Stimulated activated CD4-positive, alpha-beta T cell treated with anti-CD3 and anti-CD28 coated beads, TNF-alpha, amount 100 ng/mL, for 48 hours (primary cell): ENCODE measurements around the gene ADORA1.

ENCODE experiments used
- DNase-seq, 3 donors: peaks; one replicate each; pipeline ENCODE4 v3.0.0-alpha.2; 2020; ENCODE audit warnings: low read depth in 3 of 3

The ADORA1 gene

DNA sequence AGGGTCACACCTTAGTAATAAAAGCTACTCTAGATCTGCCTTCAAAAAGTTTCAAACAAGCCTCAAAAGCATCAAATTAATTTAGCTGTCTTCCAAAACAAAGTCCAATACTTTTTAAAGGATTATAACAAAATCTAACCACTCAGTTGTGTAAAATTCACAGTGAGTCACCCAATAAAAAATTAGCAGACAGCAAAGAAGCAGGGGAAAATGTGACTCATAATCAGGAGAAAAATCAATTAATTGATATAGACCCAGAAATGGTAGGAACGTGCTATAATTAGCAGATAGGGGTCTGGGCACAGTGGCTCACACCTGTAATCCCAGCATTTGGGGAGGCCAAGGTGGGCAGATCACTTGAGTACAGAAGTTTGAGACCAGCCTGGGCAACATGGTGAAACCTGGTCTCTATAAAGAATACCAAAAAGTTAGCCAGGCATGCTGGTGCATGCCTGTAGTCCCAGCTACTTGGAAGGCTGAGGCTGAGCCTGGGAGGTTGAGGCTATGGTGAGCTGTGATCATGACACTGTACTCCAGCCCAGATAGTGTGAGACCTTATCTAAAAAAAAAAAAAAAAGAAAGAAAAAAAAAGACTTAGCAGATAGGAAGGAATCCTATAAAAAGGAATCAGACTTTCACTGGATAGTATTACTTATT lies 33.6 kb upstream of the ADORA1 start:
- DNase-seq: no peak

DNA sequence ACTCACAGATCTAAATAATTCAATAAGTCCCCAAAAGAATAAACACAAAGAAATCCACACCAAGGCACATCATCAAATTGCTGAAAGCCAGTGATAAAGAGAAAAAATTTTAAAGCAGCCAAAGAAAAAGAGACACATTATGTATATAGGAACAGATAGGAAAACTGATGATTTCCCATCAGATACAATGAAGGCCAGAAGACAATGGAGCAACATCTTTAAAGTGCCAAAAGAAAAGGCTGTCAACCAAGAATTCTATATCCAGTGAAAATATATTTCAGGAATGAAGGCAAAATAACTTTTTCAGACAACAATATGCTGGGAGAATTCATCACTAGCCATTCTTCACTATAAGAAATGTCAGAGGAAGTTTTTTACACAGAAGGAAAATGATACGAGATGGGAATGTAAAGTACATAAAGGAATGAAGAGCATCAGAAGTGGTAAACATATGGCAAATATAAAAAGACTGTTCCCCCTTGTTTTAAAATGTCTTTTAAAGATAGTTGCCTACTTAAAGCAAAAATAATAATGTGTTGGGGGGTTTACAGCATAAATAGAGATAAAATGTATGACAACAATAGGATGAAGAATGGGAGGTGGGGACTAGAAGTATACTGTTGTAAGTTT lies 32.4 kb upstream of the ADORA1 start:
- DNase-seq: no peak

DNA sequence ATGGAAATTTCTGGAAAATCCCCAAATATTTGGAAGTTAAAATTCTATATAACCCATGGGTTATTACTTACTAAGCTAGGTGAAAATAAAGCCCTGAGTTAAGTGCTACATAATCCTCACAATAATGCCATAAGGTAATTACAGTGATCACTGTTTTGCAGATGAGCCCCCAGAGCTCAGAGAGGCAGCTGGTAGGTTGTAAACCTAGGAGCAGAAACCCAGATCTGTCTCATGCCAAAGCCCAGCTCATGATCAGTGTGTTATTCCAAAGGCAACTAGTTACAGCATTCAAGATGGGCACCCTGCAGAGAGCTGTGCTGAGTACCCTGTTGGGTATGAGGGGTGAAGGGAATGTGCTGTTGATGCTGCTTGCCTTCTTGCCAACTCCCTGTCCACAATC lies 31.0 kb upstream of the ADORA1 start:
- DNase-seq: no peak

DNA sequence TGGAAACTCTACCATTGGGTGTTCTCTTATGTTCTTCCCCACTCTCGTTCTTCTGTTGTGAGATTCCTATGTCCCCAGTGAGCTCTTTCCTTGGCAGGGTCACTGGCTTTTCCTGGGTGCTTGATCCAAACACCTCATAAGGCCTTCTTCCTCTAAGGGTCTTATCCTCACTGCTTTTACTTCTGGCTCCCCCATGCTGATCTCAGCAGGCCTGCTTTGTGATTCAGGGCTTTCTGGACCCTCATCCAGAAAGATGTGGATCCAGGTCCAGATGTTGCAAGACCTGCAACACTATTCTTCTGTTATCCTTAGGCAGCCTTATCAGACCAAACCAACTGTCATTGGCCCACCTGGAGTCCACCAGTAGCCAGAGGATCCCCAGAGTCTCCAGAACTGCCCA lies 30.5 kb upstream of the ADORA1 start:
- DNase-seq: no peak

DNA sequence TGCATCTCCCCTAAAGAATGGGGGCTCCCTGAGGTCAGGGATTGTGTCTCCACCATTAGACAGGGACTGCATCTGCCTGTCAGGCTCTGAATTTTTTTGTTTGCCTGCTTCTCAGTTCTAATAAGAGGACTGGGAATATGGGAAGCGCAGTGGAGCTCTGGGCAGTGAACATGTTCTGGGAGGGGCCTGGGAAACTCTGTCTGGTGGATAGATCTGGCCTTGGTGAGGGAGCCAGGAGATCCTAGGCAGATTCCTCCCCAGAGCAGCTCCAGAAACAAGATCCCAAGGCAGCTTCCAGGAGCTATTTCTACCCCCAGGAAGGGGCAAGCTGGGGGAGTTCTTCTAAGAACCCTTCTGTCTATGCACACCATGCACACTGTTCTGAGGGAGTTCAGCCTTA lies 29.1 kb upstream of the ADORA1 start:
- DNase-seq: no peak

DNA sequence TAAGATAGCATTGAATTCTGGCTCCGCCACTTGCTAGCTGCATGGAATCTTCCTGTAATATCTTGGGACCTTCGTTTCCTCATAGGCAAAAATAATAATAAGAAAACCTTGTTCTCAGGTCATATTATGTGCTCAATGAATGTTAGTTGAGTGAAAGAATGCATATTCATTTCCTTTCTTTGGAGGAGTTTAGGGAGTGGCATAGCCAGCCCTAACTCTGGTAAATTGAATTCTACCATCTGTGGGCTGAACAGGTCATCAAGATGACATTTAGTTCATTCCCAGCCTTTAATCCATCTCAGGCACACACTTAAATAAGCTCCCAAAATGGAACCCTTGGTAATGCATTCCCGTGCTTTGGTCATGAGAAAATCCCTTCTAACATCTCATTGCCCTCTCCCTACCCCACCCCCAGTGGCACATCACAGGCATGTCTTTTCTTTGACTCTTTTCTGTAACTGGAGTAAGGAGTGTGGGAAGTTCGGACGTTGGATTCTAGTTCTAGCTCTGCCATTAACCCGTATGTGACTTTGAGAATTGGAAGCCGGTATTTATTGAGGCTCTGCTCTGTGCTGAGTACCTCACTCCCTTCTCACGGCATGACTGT lies 28.5 kb upstream of the ADORA1 start:
- no peak for DNase-seq

DNA sequence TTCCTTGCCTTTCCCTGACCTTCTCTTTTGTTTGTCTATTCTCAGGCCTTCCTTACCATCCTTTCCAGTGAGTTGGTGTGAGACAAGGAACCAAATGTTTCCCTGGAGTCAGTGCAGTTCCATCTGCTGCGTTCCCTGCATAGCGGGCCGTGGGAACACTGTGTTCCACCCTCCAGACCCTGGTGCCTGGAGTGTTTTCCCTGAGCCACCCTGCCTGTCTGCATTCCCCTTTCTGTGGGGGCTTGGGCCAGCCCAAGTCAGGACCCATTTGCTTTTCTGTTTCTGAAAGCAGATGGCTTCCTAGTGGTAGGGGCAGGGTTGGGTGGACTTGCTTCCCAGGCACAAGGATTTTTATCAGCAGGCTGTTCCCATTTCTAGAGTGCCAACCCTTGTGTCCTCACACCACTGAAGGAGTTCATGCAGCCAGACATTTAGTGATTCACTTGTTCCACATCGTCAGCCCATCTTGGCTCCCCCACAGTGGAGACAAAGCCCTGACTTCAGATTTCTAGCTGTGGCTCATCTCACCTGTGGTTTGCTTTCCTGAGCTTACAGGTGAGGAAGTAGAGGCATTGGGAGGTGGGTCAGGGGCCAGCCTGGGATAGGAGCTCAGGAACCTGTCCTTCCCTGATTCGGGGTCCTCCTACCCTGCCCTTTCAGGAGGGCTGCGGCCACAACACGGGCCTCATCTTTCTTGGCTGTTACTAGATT lies 27.6 kb upstream of the ADORA1 start:
- DNase-seq: no peak

DNA sequence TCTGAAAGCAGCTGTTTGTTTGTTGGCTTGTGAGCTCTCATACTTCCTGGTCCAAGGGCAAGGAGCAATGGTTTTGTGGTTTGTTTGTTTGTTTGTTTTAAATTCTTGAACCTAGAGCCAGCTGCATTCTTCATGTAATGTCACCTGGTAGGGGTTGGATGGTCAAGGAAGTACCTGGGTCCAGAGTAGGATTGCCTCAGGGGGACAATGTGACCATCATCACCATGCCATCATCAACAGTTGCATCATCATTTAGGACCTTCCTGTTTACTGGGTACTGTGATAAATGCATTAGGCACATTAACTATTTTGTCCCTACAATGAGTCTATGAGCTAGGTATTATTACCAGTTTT lies 27.0 kb upstream of the ADORA1 start:
- no peak for DNase-seq

DNA sequence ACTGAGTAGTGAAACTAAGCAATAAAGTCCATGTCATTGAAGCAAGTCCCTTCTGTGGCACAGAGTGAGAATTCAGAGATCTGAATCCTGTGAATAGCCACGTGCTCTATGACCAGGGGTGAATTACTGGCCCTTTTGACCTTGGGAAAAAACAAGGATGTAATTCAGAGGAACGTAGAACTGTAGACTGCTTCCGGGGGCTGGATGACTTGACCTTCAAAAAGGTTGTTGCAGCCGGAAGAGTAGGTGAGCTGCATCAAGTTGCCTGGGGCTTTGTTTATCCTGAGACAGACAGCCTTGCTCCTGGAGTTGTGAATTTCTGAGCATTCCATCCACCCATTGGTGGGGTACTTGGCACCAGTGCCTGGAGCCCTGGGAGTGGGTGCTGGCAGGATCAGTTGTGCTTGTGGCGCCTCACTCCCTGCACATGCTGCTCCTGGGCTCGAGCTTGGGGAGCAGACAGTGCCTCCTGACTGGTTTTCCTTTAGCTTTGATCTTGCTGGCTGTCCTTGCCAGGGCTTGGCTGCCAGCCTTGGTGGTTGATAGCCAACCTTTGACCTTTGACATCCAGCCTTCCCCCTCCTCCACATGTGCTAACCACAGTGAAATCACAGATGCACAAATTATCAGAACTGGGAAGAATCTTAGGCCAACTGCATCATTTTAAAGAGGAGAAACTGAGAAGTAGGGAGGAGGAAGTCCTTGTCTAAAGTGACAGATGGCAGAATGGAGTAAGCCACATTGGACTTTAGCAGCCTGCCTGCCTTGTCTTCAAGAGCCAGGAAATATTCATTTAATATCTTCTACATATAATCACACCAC lies 25.5 kb upstream of the ADORA1 start:
- DNase-seq: no peak

DNA sequence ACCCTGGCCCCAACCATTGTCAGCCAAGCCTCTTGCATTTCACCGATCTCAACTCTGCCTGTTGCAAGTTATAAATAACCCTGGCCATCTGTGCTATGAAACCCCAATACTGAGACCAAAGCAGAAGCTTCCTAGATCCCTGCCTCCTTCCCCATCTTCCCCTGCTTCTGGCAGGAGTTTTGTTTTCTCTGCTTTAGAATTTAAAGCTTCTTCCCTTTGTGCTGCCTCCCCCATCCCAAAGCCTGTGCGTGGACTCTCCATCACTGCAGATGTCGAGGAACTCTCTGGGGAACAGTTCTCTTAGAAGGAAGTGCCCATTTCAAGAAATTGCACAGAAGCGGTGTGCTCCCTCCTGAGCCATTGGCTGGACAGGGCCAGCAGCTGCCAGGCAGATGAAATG lies 24.3 kb upstream of the ADORA1 start:
- no peak for DNase-seq

DNA sequence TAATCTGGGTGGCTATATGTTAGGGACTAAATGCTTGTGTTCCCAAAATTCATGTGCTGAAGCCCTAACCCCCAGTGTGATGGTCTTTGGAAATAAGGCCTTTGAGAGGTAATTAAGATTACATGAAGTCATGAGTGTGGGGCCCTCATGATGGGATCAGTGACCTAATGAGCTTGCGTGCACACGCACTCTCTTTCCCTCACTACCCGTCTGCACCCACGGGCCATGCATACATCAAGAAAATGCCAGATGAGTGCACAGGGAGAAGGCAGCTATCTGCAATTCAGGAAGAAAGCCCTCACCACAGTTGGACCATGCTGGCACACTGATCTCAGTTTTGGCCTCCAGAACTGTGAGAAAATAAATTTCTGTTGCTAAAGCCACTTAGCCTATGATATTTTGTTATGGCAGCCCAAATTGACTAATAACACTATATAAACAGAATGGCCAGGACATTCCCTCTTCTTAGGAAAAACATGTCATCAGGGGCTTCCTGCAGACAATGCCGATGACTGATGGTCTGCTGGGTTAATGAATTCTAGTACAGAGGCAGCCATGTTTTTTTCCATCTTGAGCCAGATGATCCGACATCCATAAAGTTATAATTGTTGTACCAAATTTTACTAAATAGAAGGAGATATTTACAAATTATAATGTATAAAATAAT lies 23.6 kb upstream of the ADORA1 start:
- no peak for DNase-seq

DNA sequence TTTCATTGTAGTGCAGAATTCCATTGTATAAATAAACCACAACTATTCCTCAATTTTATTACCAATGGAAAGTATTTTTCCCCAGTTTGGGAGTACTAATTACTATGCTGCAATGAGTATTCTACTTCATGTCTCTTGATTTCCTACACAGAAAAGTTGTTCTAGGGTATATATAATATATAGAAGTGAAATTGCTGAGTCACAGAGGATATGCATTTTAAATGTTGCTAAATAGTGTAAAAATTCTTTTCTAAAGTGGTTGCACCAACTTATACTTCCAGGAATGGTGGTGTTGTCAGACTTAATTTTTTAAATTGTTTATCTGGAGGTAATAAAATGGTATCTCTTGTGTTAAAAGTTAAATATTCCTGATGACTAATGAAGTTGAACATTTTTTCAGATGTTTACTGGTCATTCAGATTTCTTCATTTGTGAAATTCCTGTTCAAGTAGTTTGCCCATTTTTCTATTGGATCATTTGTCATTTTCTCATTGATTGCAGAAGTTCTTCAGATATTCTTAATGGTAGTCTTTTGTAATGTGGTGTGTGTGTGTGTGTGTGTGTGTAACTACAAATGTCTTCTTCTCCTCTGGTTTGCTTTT lies 22.6 kb upstream of the ADORA1 start:
- DNase-seq: no peak

DNA sequence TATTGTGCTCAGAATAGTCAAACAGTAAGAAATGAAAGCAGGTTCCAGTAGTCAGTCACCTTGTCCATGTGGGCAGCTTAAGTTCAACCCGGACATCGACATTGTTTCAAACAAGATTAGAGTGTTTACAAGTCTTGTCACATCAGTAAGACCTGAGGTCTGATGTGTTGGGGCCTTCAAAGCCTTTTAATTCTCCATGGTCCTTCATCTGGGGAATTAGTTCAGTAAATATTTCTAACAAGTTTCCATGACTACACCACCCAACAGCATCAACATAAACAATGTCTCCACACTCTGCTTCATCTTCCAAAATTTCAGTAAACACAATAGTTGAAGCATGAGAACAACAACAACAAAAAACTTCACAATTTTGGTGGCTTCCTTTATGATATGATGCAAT lies 15.1 kb upstream of the ADORA1 start:
- no peak for DNase-seq

DNA sequence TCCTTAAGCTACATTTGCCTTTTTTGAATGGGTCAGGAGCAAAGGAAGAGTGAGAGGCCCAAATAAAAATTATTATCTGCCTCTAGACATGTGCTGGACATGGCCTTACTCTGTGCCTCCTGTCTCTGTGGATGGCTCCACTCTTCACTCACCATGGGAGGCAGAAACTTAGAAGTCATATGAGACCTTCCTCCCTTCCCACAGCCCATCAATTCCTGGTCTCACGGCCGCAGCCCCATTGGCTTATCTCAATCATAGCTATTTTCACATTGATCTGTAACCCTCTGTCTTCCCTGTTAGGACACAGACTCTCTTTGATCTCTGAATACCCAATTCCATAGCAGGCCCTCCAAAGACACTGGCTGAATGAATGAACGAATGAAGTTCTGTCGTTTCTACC lies 14.2 kb upstream of the ADORA1 start:
- DNase-seq: no peak

DNA sequence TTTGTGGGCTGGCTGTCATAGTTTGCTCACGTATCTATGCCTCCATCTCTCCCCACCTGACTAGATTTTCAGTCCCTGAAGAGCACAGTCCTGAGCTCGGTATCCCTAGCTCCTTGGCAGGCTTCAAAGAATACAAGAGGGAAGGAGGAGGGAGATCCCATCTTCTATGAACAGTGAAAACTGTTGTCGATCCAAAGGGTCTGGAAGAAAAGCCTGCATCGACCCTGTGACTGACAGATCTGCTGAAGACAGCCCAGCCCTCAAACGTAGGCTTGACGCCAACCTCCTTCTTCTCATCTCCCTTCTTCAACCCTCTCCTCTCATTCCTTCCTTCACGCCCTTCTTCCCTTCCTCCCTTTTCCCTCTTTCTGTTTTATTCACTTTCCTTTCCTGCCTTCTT lies 13.3 kb upstream of the ADORA1 start:
- no peak for DNase-seq

DNA sequence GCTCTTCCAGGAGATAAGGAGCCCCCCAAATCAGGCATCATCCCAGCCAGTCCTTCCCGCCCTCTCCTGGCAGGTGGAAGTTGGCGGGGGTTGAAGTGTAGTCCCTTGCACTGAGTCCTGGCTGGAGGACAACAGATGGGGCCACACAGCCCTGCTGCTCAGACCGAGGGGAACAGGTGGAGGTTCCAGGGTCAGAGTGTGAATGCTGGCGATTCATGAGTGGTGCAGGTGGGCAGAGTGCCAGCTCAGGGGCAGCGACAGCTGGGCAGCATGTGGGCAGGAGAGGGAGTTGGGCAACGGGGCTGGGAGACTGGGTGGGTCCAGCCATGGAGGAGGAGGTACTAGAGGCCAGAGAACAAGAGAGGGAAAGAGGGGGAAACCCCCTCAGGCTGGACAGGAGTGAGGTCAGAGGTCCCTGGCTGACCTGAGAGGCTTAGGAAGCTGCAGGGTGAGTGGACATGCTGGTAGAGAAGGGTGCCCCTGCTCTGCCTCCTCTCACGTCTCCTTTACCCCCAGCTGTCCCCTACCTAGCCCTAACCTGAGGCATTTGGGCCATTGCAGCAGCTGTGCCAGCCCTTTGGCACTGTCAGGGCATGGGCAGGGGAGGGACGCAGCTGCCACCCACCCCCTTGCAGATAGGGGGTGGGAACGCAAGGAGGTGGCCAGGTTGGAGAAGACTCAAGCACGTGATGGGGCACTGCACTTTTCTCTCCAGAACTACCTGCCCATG lies 11.3 kb upstream of the ADORA1 start:
- no peak for DNase-seq

DNA sequence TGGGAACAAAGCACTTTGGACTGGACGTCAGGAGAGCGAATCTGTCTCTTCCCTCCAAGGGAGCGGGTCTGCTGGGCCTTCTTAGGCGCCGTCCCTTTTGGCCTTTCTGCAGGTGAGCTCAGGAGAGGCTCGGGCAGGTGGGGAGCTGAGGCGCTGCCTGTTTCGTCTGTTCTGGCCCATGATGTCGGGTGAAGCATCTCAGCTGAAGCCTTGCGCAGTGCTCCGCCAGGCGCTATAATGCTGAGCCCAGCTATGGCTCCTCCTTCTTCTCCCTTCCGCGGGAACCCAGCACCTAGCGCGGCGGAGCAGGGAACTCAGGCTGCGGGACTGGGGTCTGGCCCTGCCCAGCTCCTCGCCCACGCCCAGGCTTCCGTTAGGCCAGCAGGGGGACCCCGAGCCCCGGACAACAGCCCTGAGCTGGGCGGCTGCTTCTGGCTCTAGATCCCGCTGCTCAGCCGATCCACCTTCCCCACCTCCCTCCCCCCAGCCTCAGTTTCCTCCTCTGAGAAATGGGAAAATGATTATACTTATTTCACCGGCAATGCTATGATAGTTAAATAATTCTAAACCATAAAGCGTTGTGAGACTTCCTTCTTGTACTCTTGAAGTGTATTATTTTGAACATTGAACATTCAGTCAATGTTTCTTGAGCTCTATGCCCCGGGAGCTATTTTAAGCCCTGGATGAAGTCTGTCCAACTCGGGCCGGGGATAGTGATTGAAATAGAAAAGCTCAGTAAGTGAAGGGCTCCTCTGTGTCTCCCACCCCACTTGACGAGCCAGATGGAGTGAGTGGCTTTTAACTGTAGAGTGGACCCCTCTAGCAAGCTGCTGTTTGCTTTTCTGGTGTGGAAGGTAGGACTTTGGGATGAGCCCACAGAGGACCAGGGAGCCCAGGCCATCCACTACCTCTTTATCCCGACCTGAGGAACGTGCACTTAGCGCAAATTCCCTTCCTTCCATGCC lies 9.6 kb upstream of the ADORA1 start:
- DNase-seq: peak in 2 of 3 donors; percentile 9 to 28

DNA sequence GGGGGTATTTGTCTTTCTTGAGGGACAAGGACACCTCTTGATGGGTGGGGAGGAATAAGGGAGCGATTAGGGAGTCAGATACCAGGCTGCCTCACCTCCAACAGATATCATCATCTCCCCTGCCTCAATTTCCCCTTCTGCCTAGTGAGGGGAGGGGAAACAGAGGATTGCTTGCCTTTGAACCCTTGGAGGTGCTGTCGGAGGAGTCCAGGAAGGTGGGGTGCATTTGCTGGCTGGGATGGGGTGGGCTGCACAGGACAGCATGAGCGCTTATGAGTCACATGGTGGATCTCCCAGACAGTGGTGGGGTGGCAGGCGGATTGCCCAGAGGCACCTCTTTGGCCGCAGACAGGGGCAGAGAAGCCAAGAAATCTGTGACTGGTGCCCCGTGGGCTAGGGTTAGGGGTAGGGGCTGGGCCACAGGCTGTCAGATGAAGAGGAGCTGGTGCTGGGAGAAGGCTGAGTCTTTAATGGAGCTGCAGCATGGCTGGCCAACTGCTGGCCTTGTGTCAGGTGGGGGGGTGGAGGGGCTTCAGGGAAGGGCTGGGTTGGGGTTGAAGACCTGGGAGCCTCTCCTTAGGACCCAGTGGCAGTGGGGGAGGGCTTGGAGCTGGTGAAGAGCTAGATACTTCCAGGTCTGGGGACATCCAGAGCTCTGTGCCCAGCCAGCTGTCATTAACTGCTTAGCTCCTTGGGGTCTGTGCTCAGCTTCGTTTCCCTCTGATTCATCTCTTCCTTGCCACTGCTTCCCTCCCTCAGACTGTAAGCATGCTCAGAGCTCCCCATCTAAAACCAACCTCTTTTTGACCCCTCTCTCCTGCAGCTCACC lies 7.0 kb upstream of the ADORA1 start:
- DNase-seq: no peak
